A673 (cell line): ENCODE data around the gene ABCC10.

ENCODE experiments used
- CTCF ChIP-seq: fragments of 300-800, 200-600 bp; sonication (generic); conservative IDR thresholded peaks from 2 replicates; pipeline ENCODE4 v1.5.1; 2017; ENCODE audit warnings: low read depth, mild to moderate bottlenecking, antibody characterized with exemption, low read length, moderate library complexity, mixed read lengths
- EZH2 ChIP-seq: fragments of 200-600 bp; sonication (generic); IDR thresholded peaks from 2 replicates; pipeline ENCODE4 v1.6.1; 2017; ENCODE audit warnings: borderline replicate concordance, low read depth, mild to moderate bottlenecking, mixed read lengths, antibody characterized with exemption, low read length; ENCODE audit not compliant: poor library complexity, severe bottlenecking

GRCh38 chr6:43442935-43443334 lies 15.6 kb downstream of the ABCC10 start:
- TF ChIP-seq CTCF (no peak), EZH2 (no peak)
